ENCODE data around the gene ZBTB20.
A peak's percentile ranks its signal among the peaks of the same experiment; 100 is the strongest.

ZBTB20 gene

GRCh38 chr3:114456742-114457141 is 690.3 kb downstream of the ZBTB20 start:
- Histone ChIP-seq H3K36me3 (ENCODE audit: insufficient read depth, low read length) (no peaks in the 10 kb centered on the region), H3K4me1 (ENCODE audit: insufficient read depth, low read length) (peaks cover 24% of the 10 kb centered on the region), H3K27me3 (ENCODE audit: insufficient read depth, low read length) (peaks cover 7% of the 10 kb centered on the region; the same call in 1 of the 2 replicates), H3K9ac (ENCODE audit: low read depth, low read length) (no peak overlapping the region), H3K4me3 (ENCODE audit: low read length) (no peak overlapping the region), H3K9me3 (ENCODE audit: insufficient read depth, low read depth, low read length) (no peaks in the 10 kb centered on the region), H3K27ac (ENCODE audit: low read depth, low read length) (no peak overlapping the region)
- 84% methylated on average over 4 of the region's 4 CpGs for WGBS

- peaks cover 7% of the 10 kb centered on the region; the same call in 1 of the 2 replicates for H3K27me3 ChIP-seq (ENCODE audit: insufficient read depth, low read length)
- H3K4me3 ChIP-seq (ENCODE audit: low read length): no peak overlapping the region
- H3K9me3 ChIP-seq (ENCODE audit: insufficient read depth, low read depth, low read length): no peaks in the 10 kb centered on the region
- no peak overlapping the region for H3K9ac ChIP-seq (ENCODE audit: low read depth, low read length)
- 80% methylated on average over 7 of the region's 7 CpGs for WGBS
- H3K27ac ChIP-seq (ENCODE audit: low read depth, low read length): no peak overlapping the region
- peaks cover 35% of the 10 kb centered on the region for H3K4me1 ChIP-seq (ENCODE audit: insufficient read depth, low read length)
- no peaks in the 10 kb centered on the region for H3K36me3 ChIP-seq (ENCODE audit: insufficient read depth, low read length)
Measured at GRCh38 chr3:114455432-114455831, 691.7 kb downstream of the ZBTB20 start.

GRCh38 chr3:114454551-114455251 is 692.4 kb downstream of the ZBTB20 start:
- 21% methylated on average over 12 of the region's 12 CpGs for WGBS
- no peaks in the 10 kb centered on the region for H3K9me3 ChIP-seq (ENCODE audit: insufficient read depth, low read depth, low read length)
- H3K27ac ChIP-seq (ENCODE audit: low read depth, low read length): no peak overlapping the region
- peak overlapping the region; percentile 71 for H3K4me3 ChIP-seq (ENCODE audit: low read length)
- peaks cover 7% of the 10 kb centered on the region; the same call in 1 of the 2 replicates for H3K27me3 ChIP-seq (ENCODE audit: insufficient read depth, low read length)
- H3K36me3 ChIP-seq (ENCODE audit: insufficient read depth, low read length): no peaks in the 10 kb centered on the region
- H3K9ac ChIP-seq (ENCODE audit: low read depth, low read length): peak overlapping the region; percentile 52
- peaks cover 35% of the 10 kb centered on the region for H3K4me1 ChIP-seq (ENCODE audit: insufficient read depth, low read length)

DNA sequence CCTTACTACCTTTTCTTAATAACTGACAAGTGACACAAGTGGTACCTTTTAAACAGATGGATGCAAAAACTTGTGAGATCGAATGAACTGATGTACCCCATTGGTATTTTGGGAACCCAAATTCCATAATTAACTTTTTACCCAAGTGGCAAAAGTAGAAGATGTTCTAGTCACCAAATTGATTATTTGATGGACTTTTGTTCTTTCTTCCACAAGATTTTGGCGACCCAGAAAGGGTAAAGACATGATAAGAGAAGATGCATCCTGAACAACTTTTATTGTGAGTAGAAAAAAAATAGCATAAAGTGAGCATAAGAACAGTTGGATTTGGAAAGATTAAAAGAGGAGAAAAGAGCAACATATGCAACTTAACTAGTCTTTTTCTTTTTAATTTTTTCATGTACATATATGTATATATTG is 693.7 kb downstream of the ZBTB20 start:
- peaks cover 35% of the 10 kb centered on the region for H3K4me1 ChIP-seq (ENCODE audit: insufficient read depth, low read length)
- H3K27ac ChIP-seq (ENCODE audit: low read depth, low read length): no peak overlapping the region
- H3K36me3 ChIP-seq (ENCODE audit: insufficient read depth, low read length): no peaks in the 10 kb centered on the region
- H3K4me3 ChIP-seq (ENCODE audit: low read length): peak overlapping the region; percentile 71; the same call in 1 of the 2 replicates
- peaks cover 7% of the 10 kb centered on the region; the same call in 1 of the 2 replicates for H3K27me3 ChIP-seq (ENCODE audit: insufficient read depth, low read length)
- no peaks in the 10 kb centered on the region for H3K9me3 ChIP-seq (ENCODE audit: insufficient read depth, low read depth, low read length)
- H3K9ac ChIP-seq (ENCODE audit: low read depth, low read length): no peak overlapping the region
- 67% methylated on average over 2 of the region's 2 CpGs for WGBS

- H3K27ac ChIP-seq (ENCODE audit: low read depth, low read length): no peak overlapping the region
- H3K36me3 ChIP-seq (ENCODE audit: insufficient read depth, low read length): no peaks in the 10 kb centered on the region
Measured at GRCh38 chr3:114452937-114453336, 694.2 kb downstream of the ZBTB20 start.

DNA sequence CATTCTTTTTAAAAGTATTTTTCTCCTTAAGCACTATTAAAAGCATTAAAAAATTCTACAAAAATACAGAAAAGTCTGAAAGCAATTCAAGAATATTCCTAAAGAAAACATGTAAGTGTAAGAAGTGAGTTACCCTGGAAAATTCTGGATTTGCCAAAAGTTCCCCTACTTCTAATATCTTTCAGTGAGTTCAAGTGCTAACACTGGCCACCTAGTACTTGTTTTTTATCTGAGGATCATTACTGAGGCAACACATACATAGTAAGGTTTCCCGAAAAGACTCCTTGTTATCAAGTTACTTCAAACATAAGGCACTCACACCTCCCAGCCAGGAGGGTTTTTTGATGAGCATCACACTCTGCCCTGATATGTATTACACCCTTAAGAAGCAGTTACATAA is 694.8 kb downstream of the ZBTB20 start:
- H3K9me3 ChIP-seq (ENCODE audit: insufficient read depth, low read depth, low read length): no peaks in the 10 kb centered on the region
- H3K4me3 ChIP-seq (ENCODE audit: low read length): no peak overlapping the region
- WGBS: 74% methylated on average over 1 of the region's 1 CpG
- H3K9ac ChIP-seq (ENCODE audit: low read depth, low read length): no peak overlapping the region
- no peak overlapping the region for H3K27ac ChIP-seq (ENCODE audit: low read depth, low read length)
- no peaks in the 10 kb centered on the region for H3K36me3 ChIP-seq (ENCODE audit: insufficient read depth, low read length)
- peaks cover 7% of the 10 kb centered on the region; the same call in 1 of the 2 replicates for H3K27me3 ChIP-seq (ENCODE audit: insufficient read depth, low read length)
- peaks cover 35% of the 10 kb centered on the region for H3K4me1 ChIP-seq (ENCODE audit: insufficient read depth, low read length)

More at GRCh38 chr3:114452937-114453336, 694.2 kb downstream of the ZBTB20 start:
- H3K4me3 ChIP-seq (ENCODE audit: low read length): no peak overlapping the region
- H3K9me3 ChIP-seq (ENCODE audit: insufficient read depth, low read depth, low read length): no peaks in the 10 kb centered on the region
- peaks cover 35% of the 10 kb centered on the region for H3K4me1 ChIP-seq (ENCODE audit: insufficient read depth, low read length)
- H3K9ac ChIP-seq (ENCODE audit: low read depth, low read length): no peak overlapping the region
- WGBS: 92% methylated on average over 2 of the region's 2 CpGs
- peaks cover 7% of the 10 kb centered on the region; the same call in 1 of the 2 replicates for H3K27me3 ChIP-seq (ENCODE audit: insufficient read depth, low read length)

DNA sequence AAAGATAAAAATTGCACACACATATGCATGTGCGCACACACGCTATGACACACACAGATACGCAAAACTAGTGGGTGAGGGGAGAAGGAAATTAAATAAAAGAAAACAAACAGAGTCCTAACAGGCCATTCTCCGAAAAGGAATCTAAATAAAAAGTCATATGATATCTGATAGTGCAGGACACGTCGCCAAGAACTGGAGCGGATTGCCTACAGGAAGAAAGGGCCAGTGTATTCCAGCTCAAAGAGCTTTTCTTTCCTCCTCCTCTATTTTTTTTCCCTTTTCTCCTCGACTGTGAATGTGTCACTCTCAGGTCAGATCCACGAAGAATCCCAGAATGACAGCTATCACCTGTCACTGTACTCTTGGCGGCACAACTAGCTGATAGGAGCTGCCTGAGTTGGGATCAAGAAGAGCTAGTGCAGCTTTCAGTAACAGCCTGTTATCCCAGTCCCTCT is 695.5 kb downstream of the ZBTB20 start:
- WGBS: 73% methylated on average over 8 of the region's 10 CpGs
- H3K4me3 ChIP-seq (ENCODE audit: low read length): no peak overlapping the region
- H3K9ac ChIP-seq (ENCODE audit: low read depth, low read length): no peak overlapping the region
- H3K4me1 ChIP-seq (ENCODE audit: insufficient read depth, low read length): peaks cover 35% of the 10 kb centered on the region
- H3K36me3 ChIP-seq (ENCODE audit: insufficient read depth, low read length): no peaks in the 10 kb centered on the region
- H3K9me3 ChIP-seq (ENCODE audit: insufficient read depth, low read depth, low read length): no peaks in the 10 kb centered on the region
- H3K27me3 ChIP-seq (ENCODE audit: insufficient read depth, low read length): peaks cover 7% of the 10 kb centered on the region; the same call in 1 of the 2 replicates
- H3K27ac ChIP-seq (ENCODE audit: low read depth, low read length): no peak overlapping the region

GRCh38 chr3:114451051-114451451 is 696.0 kb downstream of the ZBTB20 start:
- H3K36me3 ChIP-seq (ENCODE audit: insufficient read depth, low read length): no peaks in the 10 kb centered on the region
- WGBS: 86% methylated on average over 1 of the region's 2 CpGs
- H3K9me3 ChIP-seq (ENCODE audit: insufficient read depth, low read depth, low read length): no peaks in the 10 kb centered on the region
- H3K27me3 ChIP-seq (ENCODE audit: insufficient read depth, low read length): peaks cover 7% of the 10 kb centered on the region; the same call in 1 of the 2 replicates
- no peak overlapping the region for H3K27ac ChIP-seq (ENCODE audit: low read depth, low read length)
- no peak overlapping the region for H3K9ac ChIP-seq (ENCODE audit: low read depth, low read length)
- no peak overlapping the region for H3K4me3 ChIP-seq (ENCODE audit: low read length)
- peaks cover 35% of the 10 kb centered on the region for H3K4me1 ChIP-seq (ENCODE audit: insufficient read depth, low read length)

GRCh38 chr3:114450008-114450596 is 697.0 kb downstream of the ZBTB20 start:
- Histone ChIP-seq H3K4me3 (ENCODE audit: low read length) (no peak overlapping the region), H3K9me3 (ENCODE audit: insufficient read depth, low read depth, low read length) (no peaks in the 10 kb centered on the region), H3K27me3 (ENCODE audit: insufficient read depth, low read length) (peaks cover 4% of the 10 kb centered on the region; the same call in 1 of the 2 replicates), H3K9ac (ENCODE audit: low read depth, low read length) (no peak overlapping the region), H3K36me3 (ENCODE audit: insufficient read depth, low read length) (no peaks in the 10 kb centered on the region), H3K4me1 (ENCODE audit: insufficient read depth, low read length) (peaks cover 30% of the 10 kb centered on the region), H3K27ac (ENCODE audit: low read depth, low read length) (no peak overlapping the region)
- 95% methylated on average over 5 of the region's 7 CpGs for WGBS

DNA sequence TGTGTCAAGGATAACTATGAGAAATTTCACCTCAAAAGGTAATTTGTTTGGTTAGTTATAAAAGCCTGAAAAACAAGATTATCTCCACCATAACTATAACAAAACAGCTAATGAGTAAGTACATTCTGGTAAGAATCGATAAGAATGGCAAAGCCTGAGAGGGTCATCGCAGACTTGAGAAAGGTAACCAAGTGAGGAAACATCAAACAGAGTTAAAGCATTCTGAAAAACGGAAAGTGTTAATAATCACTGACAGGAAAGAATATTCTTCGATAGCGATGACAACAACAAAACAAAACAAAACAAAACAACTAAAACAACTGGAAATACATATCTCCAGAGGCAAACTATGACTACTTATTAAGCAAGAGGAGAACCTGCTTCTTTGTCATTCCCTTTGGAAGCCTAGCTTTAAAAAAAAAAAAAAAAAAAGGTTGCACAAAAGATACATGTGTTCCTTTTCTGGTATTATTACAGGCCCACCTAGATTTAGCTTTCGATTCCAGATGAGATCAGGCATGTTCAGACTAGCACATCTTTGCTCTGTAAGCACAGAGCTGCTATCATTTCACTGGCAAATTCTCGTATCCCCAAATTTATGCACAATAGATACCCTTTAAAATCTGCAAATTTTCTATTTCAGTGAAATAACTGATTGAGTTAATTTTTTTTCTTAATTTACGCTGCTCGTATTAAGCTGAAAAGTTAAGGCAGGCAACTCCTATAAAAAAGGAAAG is 697.6 kb downstream of the ZBTB20 start:
- Histone ChIP-seq H3K9me3 (ENCODE audit: insufficient read depth, low read depth, low read length) (no peaks in the 10 kb centered on the region), H3K4me1 (ENCODE audit: insufficient read depth, low read length) (peaks cover 26% of the 10 kb centered on the region), H3K27ac (ENCODE audit: low read depth, low read length) (no peak overlapping the region), H3K9ac (ENCODE audit: low read depth, low read length) (no peak overlapping the region), H3K36me3 (ENCODE audit: insufficient read depth, low read length) (no peaks in the 10 kb centered on the region), H3K27me3 (ENCODE audit: insufficient read depth, low read length) (0 out of 2 replicates have a peak, but pooled peaks cover 3% of the 10 kb centered on the region), H3K4me3 (ENCODE audit: low read length) (no peak overlapping the region)
- 91% methylated on average over 9 of the region's 9 CpGs for WGBS

DNA sequence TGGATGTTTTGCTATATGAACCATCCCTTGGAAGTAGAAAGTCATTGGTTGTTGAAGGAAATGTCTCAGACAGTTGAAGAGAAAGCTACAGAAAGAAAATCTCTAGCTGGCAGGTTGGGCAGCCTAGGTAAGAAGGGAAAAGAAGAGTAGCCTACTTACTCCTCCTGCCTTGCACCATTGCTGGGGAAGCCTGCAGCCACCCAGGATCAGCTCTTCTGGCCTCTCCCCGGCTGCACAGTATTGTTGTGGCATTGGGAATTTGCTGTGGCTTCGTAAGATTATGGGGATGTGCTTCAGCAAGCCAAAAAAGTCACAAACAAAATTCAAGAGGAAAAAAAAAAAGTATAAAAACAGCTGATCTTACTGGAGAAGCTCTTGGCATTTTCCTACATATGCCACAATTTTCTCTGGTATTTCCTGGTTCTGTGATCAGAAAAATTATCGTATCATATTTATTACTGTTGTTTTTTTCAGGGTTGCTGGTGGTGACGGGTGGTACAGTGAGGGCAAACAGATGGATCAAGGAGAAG is 699.1 kb downstream of the ZBTB20 start:
- H3K4me1 ChIP-seq (ENCODE audit: insufficient read depth, low read length): peaks cover 21% of the 10 kb centered on the region
- H3K9me3 ChIP-seq (ENCODE audit: insufficient read depth, low read depth, low read length): no peaks in the 10 kb centered on the region
- H3K27ac ChIP-seq (ENCODE audit: low read depth, low read length): no peak overlapping the region
- H3K36me3 ChIP-seq (ENCODE audit: insufficient read depth, low read length): no peaks in the 10 kb centered on the region
- no peak overlapping the region for H3K4me3 ChIP-seq (ENCODE audit: low read length)
- H3K9ac ChIP-seq (ENCODE audit: low read depth, low read length): no peak overlapping the region
- no peaks in the 10 kb centered on the region for H3K27me3 ChIP-seq (ENCODE audit: insufficient read depth, low read length)
- WGBS: 88% methylated on average over 3 of the region's 4 CpGs
